Mesothelial cell of epicardium (in vitro differentiated cells): Measurements from ENCODE around the gene ENPP1. TPM values are rescaled to one million over a fixed set of nuclear protein-coding genes. Genes with fewer than 3 reads are reported as not detected.

Experiments used
- DNase-seq, 2 experiments: peaks; one replicate each; pipeline ENCODE4 v3.0.0; 2021; ENCODE audit warnings: low spot score in 2 of 2; ENCODE audit not compliant: unreplicated experiment in 2 of 2
- H3K27ac Mint-ChIP-seq: 2 replicates; pipeline ENCODE4 v1.8.0; 2021; ENCODE audit warnings: mixed read lengths
- H3K27me3 Mint-ChIP-seq: 2 replicates; pipeline ENCODE4 v1.8.0; 2021; ENCODE audit warnings: low read depth, mixed read lengths
- H3K36me3 Mint-ChIP-seq: 2 replicates; pipeline ENCODE4 v1.8.0; 2021; ENCODE audit warnings: mixed read lengths
- H3K4me1 Mint-ChIP-seq: 2 replicates; pipeline ENCODE4 v1.8.0; 2021; ENCODE audit warnings: mixed read lengths
- H3K4me3 Mint-ChIP-seq: 2 replicates; pipeline ENCODE4 v1.8.0; 2021; ENCODE audit warnings: mild to moderate bottlenecking, moderate library complexity, mixed read lengths
- H3K9me3 Mint-ChIP-seq: 2 replicates; pipeline ENCODE4 v1.8.0; 2021; ENCODE audit warnings: mixed read lengths
- total RNA-seq: library from RNA; stranded (reverse); gene quantifications from 3 replicates; pipeline ENCODE4 v1.2.1, GENCODE V29; 2021
- TF ChIP-seq, protein P1 (sequence below): fragments of 200-600 bp; sonication (generic); IDR thresholded peaks from one replicate; pipeline ENCODE4 v1.5.0; 2021; ENCODE audit warnings: antibody characterized with exemption; ENCODE audit not compliant: unreplicated experiment

Gene ENPP1
- total RNA-seq, 1 donor from 2014 or later, result 6.8 TPM

- no peak for DNase-seq
- H3K27me3 Mint-ChIP-seq, result no peaks in the 10 kb centered on the region
- H3K4me1 Mint-ChIP-seq, result no peaks in the 10 kb centered on the region
- no peak overlapping the region for H3K4me3 Mint-ChIP-seq
- H3K36me3 Mint-ChIP-seq, result no peaks in the 10 kb centered on the region
- peaks cover 22% of the 10 kb centered on the region for H3K9me3 Mint-ChIP-seq
- TF ChIP-seq, protein P1, sequence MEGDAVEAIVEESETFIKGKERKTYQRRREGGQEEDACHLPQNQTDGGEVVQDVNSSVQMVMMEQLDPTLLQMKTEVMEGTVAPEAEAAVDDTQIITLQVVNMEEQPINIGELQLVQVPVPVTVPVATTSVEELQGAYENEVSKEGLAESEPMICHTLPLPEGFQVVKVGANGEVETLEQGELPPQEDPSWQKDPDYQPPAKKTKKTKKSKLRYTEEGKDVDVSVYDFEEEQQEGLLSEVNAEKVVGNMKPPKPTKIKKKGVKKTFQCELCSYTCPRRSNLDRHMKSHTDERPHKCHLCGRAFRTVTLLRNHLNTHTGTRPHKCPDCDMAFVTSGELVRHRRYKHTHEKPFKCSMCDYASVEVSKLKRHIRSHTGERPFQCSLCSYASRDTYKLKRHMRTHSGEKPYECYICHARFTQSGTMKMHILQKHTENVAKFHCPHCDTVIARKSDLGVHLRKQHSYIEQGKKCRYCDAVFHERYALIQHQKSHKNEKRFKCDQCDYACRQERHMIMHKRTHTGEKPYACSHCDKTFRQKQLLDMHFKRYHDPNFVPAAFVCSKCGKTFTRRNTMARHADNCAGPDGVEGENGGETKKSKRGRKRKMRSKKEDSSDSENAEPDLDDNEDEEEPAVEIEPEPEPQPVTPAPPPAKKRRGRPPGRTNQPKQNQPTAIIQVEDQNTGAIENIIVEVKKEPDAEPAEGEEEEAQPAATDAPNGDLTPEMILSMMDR, result no peak
- H3K27ac Mint-ChIP-seq, result no peak overlapping the region
Measured at GRCh38 chr6:131916847-131917246, 109.0 kb downstream of the ENPP1 start.

- H3K27ac Mint-ChIP-seq, result no peak overlapping the region
- peaks cover 2% of the 10 kb centered on the region for H3K36me3 Mint-ChIP-seq
- TF ChIP-seq, protein P1, result no peak
- H3K27me3 Mint-ChIP-seq, result no peaks in the 10 kb centered on the region
- H3K4me3 Mint-ChIP-seq, result no peak overlapping the region
- no peak for DNase-seq
- H3K4me1 Mint-ChIP-seq, result no peaks in the 10 kb centered on the region
- H3K9me3 Mint-ChIP-seq, result peaks cover 26% of the 10 kb centered on the region
Measured at GRCh38 chr6:131917318-131917717, 109.5 kb downstream of the ENPP1 start.

- DNase-seq, result no peak
- Mint-ChIP-seq H3K27ac (no peak overlapping the region), H3K4me3 (no peak overlapping the region), H3K27me3 (no peaks in the 10 kb centered on the region), H3K4me1 (no peaks in the 10 kb centered on the region), H3K9me3 (peaks cover 28% of the 10 kb centered on the region), H3K36me3 (peaks cover 2% of the 10 kb centered on the region)
- TF ChIP-seq, protein P1, result no peak
Measured at GRCh38 chr6:131917763-131918649, 110.2 kb downstream of the ENPP1 start.

GRCh38 chr6:131918650-131919355 is 111.0 kb downstream of the ENPP1 start:
- H3K36me3 Mint-ChIP-seq, result peaks cover 2% of the 10 kb centered on the region
- TF ChIP-seq, protein P1, result no peak
- peaks cover 31% of the 10 kb centered on the region for H3K9me3 Mint-ChIP-seq
- no peak overlapping the region for H3K27ac Mint-ChIP-seq
- H3K27me3 Mint-ChIP-seq, result no peaks in the 10 kb centered on the region
- H3K4me1 Mint-ChIP-seq, result no peaks in the 10 kb centered on the region
- no peak for DNase-seq
- H3K4me3 Mint-ChIP-seq, result no peak overlapping the region

GRCh38 chr6:131920656-131921055 is 112.8 kb downstream of the ENPP1 start:
- DNase-seq, result no peak
- H3K27me3 Mint-ChIP-seq, result no peaks in the 10 kb centered on the region
- H3K4me1 Mint-ChIP-seq, result no peaks in the 10 kb centered on the region
- no peak overlapping the region for H3K4me3 Mint-ChIP-seq
- TF ChIP-seq, protein P1, result no peak
- H3K36me3 Mint-ChIP-seq, result peaks cover 2% of the 10 kb centered on the region
- H3K9me3 Mint-ChIP-seq, result peaks cover 32% of the 10 kb centered on the region
- no peak overlapping the region for H3K27ac Mint-ChIP-seq
